Astrocyte of the spinal cord (primary cell): ENCODE data around the gene SULF2.
"Not testable (repeated sequence)": the region's sequence is repeated elsewhere in the genome, so short reads cannot be mapped to it uniquely, and the experiment has no call there.

Experiments
- DNase-seq: peaks from one replicate; pipeline ENCODE4 v3.0.0; 2011; ENCODE audit warnings: low read depth, low spot score
- H3K4me3 ChIP-seq: 2 replicates; pipeline ENCODE4 v1.5.1; 2011; ENCODE audit warnings: low read depth, mild to moderate bottlenecking, low read length, moderate library complexity
- in situ Hi-C: cut with HindIII; loops from 2 replicates; pipeline ENCODE4 v1.10.0; 2017; ENCODE audit warnings: low sequenced_read_pairs
- TF ChIP-seq, protein P1 (sequence below): IDR thresholded peaks from 2 replicates; pipeline ENCODE4 v1.5.1; 2012; ENCODE audit warnings: low read depth, mild to moderate bottlenecking, low read length, inconsistent platforms

The SULF2 gene

GRCh38 chr20:47796971-47797370 is 11.7 kb upstream of the SULF2 start:
- H3K4me3 ChIP-seq = no peak overlapping the region
- DNase-seq = no peak
- TF ChIP-seq, protein P1, sequence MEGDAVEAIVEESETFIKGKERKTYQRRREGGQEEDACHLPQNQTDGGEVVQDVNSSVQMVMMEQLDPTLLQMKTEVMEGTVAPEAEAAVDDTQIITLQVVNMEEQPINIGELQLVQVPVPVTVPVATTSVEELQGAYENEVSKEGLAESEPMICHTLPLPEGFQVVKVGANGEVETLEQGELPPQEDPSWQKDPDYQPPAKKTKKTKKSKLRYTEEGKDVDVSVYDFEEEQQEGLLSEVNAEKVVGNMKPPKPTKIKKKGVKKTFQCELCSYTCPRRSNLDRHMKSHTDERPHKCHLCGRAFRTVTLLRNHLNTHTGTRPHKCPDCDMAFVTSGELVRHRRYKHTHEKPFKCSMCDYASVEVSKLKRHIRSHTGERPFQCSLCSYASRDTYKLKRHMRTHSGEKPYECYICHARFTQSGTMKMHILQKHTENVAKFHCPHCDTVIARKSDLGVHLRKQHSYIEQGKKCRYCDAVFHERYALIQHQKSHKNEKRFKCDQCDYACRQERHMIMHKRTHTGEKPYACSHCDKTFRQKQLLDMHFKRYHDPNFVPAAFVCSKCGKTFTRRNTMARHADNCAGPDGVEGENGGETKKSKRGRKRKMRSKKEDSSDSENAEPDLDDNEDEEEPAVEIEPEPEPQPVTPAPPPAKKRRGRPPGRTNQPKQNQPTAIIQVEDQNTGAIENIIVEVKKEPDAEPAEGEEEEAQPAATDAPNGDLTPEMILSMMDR = no peak
- in situ Hi-C loops = no loop called here

GRCh38 chr20:47795214-47795907 is 10.1 kb upstream of the SULF2 start:
- in situ Hi-C loops = no loop called here
- H3K4me3 ChIP-seq = no peak overlapping the region
- TF ChIP-seq, protein P1 = no peak
- DNase-seq = peak; percentile 19

GRCh38 chr20:47794264-47794663 is 9.0 kb upstream of the SULF2 start:
- in situ Hi-C loops, DNase-seq, H3K4me3 ChIP-seq: not testable (repeated sequence)

GRCh38 chr20:47792021-47792618 is 6.8 kb upstream of the SULF2 start:
- peak; percentile 89 for DNase-seq
- in situ Hi-C loops = no loop called here
- H3K4me3 ChIP-seq = no peak overlapping the region
- TF ChIP-seq, protein P1 = no peak

DNA sequence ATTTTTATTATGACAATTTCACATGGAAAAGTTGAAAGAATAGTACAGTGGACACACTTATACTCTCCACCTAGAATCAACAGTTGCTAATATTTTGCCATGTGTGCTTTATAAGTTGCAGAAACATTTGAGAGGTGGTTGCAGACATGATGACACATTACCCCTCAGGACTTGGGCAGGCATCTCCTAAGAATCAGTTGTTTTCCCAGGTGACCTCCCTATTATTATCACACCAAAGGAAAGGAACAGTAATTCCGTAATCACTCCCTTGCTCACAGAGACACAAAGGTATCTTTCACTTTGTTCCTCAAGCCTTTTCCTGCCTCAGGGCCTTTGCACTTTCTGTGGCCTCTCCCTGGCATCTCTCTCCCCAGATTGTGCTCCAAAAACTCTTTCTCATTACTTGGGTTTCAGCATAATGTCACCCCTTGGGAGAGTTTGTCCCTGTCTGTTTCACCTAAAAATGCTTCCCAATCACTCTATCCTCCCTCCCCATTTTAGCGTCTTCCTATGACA is 5.9 kb upstream of the SULF2 start:
- no peak for DNase-seq
- TF ChIP-seq, protein P1 = no peak
- no peak overlapping the region for H3K4me3 ChIP-seq
- in situ Hi-C loops = no loop called here

DNA sequence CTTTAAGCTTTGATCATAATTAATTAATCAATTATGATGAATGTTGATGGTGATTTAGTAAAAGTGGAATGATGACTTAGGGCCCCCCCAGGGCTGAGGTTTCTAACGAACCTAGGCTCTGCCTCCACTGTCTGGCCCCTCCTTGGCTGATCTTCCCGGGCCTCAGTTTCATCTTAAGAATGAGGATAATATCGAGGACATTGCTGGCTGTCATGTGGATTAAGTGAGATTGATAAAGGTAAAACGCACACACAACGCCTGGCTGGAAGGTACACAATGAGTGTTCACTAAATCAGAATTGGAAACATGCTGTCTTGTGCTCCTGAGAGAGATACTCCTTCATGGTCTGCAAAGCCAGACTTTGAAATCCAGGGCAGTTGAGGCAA is 5.3 kb upstream of the SULF2 start:
- in situ Hi-C loops = no loop called here
- DNase-seq = no peak
- TF ChIP-seq, protein P1 = no peak
- no peak overlapping the region for H3K4me3 ChIP-seq
